ELF-1 (cell line): Measurements from ENCODE around the gene MAP3K2.

ENCODE experiments used
- DNase-seq: peaks from one replicate; pipeline ENCODE4 v3.0.0-alpha.2; 2016; ENCODE audit warnings: low read depth, low spot score

Gene MAP3K2

GRCh38 chr2:127351603-127352002, 36.2 kb downstream of the MAP3K2 start:
- no peak for DNase-seq

DNA sequence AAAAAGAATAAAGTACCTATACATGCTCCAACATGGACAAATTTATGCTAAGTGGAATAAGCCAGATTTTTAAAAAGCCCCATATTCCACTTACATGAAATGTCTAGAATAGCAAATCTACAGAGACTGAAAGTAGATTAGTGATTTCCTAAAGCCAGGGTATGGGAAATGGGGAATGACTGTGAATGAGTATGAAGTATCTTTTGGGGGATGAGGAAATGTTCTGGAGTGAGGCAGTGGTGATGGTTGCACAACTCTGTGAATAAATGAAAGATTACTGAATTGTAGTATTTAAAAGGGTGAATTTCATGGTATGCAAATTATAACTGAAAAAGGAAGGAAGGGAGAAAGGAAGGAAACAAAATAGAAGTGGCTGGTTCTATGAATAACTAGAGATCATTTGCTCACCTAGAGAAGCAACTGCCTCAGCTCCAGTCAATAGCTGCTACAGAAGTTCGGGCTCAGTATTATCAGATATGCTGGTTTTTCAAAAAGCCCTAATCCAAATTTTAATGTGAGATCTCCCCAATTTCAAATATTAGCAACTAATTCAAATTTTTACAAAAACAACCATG, 39.3 kb downstream of the MAP3K2 start:
- DNase-seq, result no peak

DNA sequence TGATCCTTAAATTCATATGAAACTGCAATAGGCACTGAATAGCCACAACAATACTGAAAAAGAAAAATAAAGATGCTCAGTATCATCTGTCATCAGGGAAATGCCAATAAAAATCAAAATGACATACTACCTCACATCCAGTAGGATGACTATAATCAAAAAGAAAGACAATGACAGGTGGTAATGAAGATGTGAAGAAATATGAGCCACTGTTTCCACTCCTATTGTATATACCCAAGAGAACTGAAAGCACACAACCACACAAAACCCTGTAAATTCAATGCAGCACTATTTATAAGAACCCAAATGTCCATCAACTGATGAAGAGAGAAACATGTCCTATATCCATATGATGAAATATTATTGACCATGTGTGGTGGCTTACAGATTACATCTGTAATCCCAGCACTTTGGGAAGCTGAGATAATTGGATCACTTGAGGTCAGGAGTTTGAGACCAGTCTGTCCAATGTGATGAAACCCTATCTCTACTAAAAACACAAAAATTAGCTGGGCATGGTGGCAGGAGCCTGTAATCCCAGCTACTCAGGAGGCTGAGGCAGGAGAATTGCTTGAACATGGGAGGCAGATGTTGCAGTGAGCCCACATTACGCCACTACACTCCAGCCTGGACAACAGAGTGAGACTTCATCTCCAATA, 39.9 kb downstream of the MAP3K2 start:
- DNase-seq, result no peak

- no peak for DNase-seq
Measured at GRCh38 chr2:127347015-127347414, 40.8 kb downstream of the MAP3K2 start.

GRCh38 chr2:127343277-127343676, 44.5 kb downstream of the MAP3K2 start:
- no peak for DNase-seq

DNA sequence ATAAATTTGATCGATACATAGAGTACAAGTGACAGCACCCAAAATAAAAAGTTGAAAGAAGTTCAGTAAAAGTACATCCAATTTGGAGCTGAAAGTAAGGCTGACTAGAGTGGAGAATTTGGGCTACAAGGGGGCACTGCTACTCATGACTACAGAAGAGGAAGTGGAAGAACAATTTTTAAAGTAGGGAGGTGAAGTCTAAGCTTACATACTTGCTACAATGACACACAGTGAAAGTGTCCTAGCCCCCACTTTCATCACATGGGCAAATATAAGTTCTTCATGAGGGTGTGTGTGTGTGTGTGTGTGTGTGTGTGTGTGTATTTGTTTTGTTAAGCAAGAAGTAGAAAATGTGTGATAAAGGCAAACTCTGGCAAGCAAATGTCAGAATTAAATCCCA, 45.7 kb downstream of the MAP3K2 start:
- DNase-seq, result no peak

DNA sequence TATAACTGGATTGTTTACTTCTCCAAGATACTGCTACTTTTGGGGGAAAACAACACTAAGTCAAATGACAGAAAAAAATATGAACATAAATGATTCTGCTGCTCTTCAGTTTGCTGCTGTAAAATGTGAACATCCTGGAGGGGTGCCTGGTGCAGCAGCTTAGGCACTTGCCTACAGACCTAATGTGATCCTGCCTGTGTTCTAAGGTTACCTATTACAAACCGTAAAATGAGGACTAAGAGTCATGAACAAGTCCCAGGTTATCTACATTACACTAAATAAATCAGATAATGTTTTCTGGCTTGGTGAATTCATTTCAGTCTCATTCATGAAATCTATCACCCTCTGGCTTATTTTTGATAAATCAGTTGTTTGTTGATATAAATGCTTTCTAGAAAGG, 55.4 kb downstream of the MAP3K2 start:
- no peak for DNase-seq

GRCh38 chr2:127330753-127331152, 57.0 kb downstream of the MAP3K2 start:
- DNase-seq, result no peak

DNA sequence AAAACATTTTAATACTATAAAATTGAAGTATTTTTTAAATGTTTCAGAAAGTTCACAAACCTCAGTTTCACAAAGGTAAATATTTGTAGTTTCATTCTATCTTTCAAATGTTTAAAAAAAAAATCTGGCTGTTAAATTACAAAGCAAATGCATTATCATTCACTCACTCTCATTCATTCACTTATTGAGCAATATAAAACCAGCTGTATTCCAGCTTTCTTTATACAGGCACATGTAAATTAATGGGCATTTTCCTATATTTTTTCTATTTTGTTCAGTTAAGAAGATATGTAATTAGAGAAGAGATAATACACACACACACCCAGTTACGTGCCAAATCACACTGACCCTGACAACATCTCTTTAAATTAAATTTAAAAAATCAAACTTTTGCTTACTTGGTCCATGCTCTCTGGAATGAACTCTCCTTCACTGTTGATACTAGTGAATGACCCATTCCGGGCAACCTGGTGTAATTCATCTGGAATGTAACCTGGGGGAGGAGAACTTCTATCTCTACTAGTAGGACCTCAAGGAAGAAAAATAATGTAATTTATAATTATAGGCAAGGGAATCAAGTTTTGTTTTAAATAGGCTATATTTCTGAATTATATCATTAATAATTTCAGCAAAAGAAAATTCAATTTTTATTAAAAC, 61.4 kb downstream of the MAP3K2 start:
- no peak for DNase-seq

DNA sequence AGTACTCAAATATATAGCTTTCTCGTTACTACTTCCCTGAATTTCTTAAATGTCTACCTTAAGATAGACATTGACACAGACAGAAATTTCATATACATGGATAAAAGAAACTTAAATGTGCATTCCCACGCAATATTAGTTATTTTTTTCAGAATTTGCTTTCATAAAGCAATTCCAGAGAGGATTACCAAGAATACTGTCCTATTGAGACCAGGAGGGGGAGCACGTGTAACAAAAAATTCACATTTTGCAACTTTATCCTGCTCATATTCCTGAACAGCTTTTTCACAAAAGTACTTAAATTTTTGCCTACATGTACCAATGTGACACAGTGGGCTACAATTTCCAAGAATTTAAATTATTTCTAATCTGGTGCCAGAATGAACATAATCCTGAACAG, 63.1 kb downstream of the MAP3K2 start:
- no peak for DNase-seq

- no peak for DNase-seq
Measured at GRCh38 chr2:127321303-127321702, 66.5 kb downstream of the MAP3K2 start.

- DNase-seq, result no peak
Measured at GRCh38 chr2:127320586-127321275, 67.0 kb downstream of the MAP3K2 start.

DNA sequence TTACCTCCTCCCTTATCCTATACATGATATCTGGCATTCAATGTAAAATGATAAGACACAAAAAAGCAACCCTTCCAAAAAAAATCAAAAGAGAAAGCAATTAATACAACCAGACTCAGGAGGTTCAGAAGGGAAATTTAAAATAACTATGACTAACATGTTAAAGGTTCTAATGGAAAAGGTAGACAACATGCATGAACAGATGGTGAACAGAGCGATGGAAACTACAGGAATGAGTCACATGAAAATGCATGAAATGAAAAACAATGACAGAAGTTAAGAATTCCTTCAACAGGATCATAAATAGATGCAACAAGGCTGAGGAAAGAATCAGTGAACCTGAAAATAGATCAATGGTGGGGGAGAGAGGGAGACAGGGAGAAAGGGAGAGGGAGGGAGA, 67.7 kb downstream of the MAP3K2 start:
- no peak for DNase-seq

- DNase-seq, result no peak
Measured at GRCh38 chr2:127314193-127314988, 73.4 kb downstream of the MAP3K2 start.

DNA sequence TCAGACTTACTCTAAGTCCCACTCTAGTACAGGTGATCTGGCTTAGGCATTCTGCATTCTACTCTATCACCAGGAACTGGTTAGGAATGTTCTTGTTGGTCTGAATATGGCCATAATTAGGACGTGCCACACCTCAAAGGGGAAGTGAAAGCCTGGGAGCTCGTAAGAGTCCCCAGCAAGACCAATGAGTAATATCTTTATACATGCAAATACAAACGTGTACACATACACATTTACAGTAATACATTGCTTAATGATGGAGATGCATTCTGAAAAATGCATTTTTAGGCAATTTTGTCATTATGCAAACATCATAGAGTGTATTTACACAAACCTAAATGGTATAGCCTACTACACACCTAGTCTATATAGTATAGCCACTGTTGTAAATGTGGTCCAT, 74.4 kb downstream of the MAP3K2 start:
- DNase-seq, result no peak

GRCh38 chr2:127310980-127311379, 76.8 kb downstream of the MAP3K2 start:
- no peak for DNase-seq

DNA sequence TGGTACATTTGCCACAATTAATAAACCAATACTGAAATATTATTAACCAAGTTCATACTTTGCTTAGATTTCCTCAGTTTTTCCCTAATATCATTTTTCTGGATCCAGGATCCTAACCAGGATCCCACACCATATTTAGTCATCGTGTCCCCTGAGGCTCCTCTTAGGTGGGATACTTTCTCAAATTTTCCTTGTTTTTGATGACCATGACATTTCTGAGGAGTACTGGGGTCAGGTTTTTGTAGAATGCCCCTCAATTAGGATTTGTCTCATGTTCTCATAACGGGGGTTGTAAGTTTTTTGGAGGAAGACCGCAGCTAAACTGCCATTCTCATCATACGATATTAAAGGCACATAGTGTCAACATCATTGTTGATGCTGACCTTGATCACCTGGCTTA, 78.3 kb downstream of the MAP3K2 start:
- DNase-seq, result no peak

GRCh38 chr2:127308586-127309138, 79.1 kb downstream of the MAP3K2 start:
- DNase-seq, result no peak

GRCh38 chr2:127305990-127306585, 81.7 kb downstream of the MAP3K2 start:
- no peak for DNase-seq

DNA sequence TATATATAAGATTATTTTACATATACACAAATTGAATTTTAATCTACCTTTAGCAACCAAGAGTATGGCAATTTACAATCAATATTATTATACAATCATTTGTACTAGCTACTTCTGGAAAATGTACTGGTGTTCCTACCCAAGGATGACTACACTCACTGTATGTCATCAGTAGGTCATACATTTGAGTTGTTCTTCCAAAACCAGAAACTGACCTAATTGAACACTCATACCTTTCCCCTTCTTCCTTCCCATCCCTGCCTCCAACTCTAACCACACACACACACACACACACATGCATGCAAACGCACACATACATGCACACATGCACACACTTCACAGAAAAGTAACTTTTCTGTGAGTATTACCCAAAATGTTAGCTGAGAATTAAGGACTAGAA, 85.6 kb downstream of the MAP3K2 start:
- DNase-seq, result no peak
